HG03460 (cell line): Measurements from ENCODE around the gene PRKAG2.

Experiments used
- ATAC-seq: cut with Tn5 transposase; IDR thresholded peaks from one replicate; pipeline ENCODE4 v1.9.1; 2021; ENCODE audit not compliant: unreplicated experiment

PRKAG2 gene

GRCh38 chr7:151507806-151508205, 369.1 kb downstream of the PRKAG2 start:
- ATAC-seq: no peak

- no peak for ATAC-seq
These were observed 370.0 kb downstream of the PRKAG2 start for GRCh38 chr7:151506901-151507382.
